NCI-H2196 treated with DMSO at 0.1 percent for 48 hours (cell line): ENCODE measurements around the gene NMRAL1.
A peak's percentile ranks its signal among the peaks of the same experiment; 100 is the strongest.

Source experiments
- DNase-seq: peaks from one replicate; lab custom pipeline; 2025; ENCODE audit not compliant: unreplicated experiment; lab: John Stamatoyannopoulos, UW

Gene NMRAL1

DNA sequence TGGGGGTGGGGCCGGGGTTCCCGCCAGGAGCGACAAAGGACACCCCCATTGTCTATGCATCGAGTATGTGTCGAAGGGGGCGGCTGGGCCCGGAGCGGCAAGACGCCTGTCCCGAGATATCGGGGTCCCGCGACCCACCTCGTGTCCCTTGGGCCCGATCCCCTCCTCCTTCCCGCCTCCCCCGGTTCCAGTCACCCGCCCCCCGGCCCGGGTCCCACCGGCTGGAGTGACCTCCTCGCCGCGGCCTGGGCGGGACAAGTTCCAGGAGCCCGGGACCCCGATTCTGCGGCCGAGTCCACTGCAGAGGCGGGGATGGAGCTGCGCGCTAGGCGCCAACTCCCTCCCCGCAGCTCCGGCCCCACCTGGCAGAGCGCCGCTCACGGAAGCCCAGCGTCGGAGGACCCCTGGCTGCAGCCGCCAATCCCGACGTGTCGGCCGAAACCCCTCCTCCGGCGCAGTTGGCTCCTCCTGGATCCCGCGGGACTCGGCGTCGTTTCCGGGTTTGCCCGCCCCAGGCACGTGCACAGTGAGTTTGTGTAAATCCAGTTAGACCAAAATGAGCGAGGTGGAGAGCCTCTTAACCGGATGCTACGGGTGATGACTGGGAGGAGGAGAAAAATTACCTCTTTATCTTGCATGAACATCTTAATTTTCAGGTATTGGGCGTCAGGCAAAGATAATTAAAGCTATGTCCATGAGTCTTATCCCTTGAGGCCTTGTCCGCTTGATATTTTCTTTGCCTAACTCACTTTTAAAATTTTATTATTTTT lies at the start of gene NMRAL1:
NMRAL1 (minus strand) TSS at position 434 of the 770 bp plus-strand sequence. CDS start 493 bp downstream, outside the sequence.
- peak; percentile 91 for DNase-seq

- no peak for DNase-seq
Observed at GRCh38 chr16:4523686-4524085, 49.3 kb upstream of the NMRAL1 start.

- peak; percentile 66 for DNase-seq
Observed at GRCh38 chr16:4522051-4522581, 47.7 kb upstream of the NMRAL1 start.

DNA sequence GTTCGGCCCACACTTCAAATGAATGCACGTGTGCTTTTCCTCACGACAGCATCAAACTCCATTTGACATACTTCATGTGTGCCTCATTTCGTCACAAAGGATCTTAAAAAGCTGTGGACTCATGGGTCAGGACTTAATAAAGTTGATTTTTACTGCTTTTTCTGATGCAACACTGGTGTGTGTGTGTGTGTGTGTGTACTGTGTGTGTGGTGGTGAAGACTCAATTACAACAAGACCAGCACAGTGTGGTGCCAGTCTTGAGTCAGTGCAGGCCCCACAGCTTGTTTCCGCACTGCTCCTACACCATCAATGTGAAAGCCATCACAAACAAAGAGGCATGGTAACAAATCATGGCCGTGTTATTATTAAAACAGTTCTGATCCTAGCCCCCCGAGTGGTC lies 46.5 kb upstream of the NMRAL1 start:
- DNase-seq: no peak

DNA sequence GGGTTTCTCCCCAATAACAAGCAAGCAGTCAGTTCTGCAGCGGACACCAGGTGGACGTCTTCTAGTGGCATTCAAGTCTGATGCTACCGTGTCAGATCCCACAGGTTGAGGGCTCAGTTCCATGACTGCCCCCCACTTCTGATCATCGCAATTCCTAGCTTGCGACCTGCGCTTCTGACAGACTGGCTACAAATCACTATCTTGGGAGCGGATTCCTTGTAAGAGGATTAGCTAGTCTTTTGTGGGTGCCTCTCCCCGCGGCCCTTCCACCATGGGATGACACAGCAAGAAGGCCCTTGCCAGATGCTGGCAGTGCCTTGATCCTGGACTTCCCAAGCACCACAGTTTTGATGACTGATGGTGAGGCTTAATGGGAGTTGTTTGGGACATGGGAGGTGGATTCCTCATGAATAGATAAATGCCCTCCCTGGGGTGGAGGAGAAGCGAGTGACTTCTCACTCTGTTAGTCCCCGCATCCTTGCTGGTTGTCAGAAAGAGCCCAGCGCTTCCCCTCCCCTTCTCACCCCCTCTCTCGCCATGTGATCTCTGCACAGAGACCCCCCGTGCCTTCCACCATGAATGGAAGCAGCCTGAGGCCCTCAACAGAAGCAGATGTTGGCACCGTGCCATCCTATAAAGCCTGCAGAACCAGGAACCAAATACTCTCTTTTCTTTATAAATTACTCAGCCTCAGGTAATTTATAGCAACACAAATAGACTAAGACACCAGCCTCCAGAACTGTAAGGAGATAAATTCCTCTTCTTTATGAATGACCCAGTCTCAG lies 45.0 kb upstream of the NMRAL1 start:
- no peak for DNase-seq

DNA sequence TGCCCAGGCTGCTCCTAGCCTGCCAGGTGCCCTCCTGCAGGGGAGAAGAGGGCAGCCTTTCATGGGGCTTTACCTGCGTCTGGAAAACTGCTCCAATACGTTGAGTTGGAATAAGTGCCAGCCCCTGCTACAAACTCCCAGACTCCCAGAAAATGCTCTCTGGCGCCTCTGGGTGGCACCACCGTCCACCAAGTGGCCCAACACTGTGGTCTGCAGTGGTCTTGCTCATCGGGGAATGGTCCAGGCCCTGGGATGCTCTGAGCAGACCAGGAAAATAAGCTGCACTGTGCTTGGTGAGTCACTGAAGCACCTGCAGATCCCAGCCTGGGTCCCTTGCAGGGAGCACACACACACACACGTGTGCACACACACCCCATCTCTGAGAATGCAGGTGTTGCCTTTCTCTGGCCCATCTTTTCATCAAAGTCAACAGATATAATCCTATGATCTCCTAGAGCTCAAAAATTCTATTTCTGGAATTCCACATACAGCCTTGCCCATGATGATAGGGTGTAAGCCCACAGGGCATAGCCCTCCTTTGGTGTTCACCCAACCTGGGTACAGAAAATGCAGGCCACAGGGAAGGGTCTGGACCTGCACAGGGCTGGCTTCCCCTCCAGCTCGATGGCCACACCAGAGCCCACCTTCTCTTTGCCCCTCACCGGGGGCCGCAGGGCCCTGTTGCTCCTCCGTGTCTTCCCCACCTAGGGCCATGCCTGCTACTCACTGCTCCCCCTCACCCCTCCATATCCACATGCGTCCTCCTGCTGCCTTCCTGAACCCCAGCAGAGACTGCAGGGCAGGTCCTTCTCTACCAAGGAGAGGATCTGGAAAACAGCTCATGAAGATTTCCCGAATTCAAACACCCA lies 43.6 kb upstream of the NMRAL1 start:
- DNase-seq: no peak

DNA sequence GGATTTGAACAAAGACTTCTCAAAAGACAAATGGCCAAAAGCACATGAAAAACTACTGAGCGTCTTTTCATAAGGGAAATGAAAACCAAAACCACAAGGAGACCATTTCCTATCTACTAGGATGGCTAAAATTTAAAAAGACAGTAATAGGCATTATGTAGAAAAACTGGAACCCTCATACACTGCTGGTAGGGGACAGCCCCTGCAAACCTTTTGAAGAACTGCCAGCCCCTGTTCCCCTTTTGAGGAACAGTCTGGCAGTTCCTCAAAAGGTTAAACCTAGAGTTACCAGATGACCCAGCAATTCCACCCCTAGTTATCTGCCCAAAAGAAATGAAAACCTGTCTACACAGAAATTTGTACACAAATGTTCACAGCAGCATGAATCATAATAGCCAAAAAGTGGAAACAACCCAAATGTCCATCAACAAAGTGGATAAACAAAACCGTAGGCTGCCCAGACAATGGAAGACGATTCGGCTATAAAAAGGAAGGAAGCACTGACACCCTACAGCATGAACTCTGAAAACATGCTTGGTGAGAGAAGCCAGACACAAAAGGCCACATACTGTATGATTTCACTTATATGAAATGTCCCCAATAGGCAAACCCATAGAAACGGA lies 41.3 kb upstream of the NMRAL1 start:
- no peak for DNase-seq

DNA sequence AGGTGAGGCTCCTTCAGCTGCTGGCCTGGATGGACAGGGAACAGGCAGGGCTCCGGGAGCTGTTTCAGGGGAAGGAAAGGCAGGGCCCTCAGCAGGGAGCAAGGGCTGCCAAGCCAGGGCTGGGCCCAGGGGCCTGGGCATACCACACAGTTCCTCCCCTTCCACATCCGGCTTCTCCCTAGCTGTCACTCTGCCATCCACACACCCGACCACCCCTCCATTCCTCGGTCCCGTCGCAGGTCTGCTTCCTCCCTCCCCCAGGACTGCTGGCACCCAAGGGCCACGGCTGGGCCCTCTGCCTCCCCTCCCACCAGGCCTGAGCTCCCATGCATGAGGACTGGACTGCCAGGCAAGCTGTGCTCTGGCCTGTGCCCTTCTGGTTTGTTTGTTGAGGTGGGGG lies 40.2 kb upstream of the NMRAL1 start:
- DNase-seq: no peak

- no peak for DNase-seq
Observed at GRCh38 chr16:4513881-4514280, 39.5 kb upstream of the NMRAL1 start.

DNA sequence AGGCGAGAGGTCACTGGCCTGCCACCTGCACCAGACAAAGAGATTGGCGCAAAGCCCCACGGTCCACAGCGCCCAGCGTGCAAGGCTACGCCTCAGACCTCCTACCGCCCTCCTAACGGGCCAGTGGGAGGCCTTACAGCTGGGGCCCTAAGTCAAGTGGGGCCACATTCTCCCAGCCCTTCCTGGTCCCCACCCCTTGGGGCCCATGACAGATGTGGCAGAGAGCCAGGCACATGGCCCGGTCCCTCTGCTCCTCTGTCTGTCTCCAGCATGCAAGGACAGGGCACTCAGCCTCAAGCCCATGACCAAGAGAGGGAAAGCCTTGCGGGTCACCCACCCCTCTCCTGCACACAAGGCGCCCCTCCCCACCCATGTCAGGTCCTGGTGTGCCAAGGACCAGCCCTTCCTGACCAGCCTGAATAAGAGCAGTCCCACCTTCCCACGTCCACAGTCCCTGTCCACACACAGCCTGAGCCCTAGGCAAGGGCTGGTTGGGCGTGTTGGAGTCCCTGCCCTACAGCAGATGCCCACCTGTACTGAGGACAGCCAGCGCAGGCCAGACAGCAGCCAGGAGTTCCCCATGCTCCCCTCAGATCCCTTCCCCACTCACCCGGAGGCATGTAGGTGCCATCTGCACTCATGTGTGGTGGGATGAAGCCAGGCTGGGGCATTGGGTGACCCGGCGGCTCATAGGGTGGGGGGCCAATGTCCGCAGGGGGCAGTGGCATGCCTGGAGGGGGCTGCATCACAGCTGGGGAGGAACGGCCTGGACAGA lies 38.8 kb upstream of the NMRAL1 start:
- DNase-seq: no peak

DNA sequence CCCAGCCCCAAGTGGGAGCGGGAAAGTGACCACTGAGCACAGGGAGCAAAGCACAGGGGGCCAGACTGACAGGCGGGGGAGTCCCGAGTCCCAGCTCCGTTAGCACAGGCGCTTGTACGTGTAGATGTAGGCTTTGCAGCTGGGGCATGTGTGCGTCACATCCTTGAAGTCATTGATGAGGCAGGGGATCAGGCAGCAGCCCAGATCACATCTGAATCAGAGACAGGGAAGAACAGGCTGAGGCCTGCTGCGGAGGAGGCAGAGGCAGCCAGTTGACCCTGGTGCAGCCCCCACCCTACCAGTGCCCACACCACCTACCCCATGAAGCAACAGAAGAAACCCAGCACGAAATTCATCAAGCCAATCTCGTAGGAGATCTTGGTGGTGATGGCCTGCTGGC lies 38.0 kb upstream of the NMRAL1 start:
- no peak for DNase-seq

DNA sequence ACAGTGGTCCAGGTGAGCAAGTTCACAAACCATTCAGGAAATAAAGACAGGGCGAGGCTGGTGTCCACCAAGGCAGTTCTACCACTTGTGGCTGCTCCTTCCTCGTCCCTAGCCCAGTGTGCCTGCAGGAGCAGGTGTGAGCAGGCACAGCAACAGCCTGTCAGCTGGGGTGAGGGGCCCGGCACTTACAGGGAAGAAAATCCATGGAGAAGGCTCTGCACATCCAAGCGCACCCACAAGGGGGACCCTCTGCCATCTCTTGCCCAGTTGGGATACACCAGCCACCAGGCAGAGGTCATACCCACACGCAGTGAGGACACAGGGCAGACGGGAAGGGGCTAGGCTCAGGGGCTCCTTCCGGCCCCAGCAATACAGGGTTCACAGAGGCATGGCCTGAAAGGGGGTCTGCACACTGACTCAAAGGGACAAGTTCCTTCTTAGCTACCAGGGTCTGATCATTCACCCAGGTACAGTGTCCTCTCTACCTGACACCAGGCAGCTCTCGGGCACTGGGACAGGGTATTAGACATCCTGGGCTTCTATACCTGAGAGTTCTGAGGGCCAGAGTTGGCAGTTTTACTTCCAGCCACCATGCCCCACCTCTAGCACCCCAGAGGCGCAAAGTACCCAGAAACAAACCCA lies 37.1 kb upstream of the NMRAL1 start:
- peak; percentile 42 for DNase-seq

DNA sequence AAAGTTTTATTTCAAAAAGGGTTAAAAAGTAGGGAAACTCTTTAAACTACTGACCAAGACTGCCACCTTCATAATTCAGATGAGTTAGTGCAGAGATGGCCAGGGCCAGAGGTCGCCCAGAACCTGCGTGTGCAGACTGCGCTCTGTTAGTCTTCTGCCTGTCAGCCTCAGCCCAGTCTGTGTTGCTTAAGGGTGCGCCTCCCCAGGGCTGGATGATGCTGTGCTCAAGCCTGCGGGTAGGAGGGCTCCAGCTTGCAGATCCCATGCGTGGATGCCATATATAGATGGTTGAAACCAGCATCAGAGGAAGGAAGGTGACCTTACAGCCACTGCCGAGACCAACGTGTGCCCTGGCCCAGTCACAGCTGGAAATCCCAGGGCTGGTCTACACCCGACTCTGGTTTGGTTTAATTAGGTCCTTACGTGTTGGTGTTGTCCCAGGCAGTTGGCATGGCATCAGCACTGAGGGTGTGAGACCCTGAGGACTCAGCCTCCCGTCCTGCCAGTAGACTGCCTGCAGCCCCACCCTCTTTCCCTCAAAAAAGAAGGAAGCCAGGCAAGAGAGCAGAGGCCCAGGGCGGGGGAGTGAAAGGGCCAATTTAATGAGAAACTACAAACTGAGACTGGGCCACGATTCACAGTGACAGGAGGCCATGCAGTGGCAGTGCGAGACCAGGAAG lies 36.5 kb upstream of the NMRAL1 start:
- DNase-seq: no peak

- DNase-seq: no peak
Observed at GRCh38 chr16:4510131-4510530, 35.7 kb upstream of the NMRAL1 start.

DNA sequence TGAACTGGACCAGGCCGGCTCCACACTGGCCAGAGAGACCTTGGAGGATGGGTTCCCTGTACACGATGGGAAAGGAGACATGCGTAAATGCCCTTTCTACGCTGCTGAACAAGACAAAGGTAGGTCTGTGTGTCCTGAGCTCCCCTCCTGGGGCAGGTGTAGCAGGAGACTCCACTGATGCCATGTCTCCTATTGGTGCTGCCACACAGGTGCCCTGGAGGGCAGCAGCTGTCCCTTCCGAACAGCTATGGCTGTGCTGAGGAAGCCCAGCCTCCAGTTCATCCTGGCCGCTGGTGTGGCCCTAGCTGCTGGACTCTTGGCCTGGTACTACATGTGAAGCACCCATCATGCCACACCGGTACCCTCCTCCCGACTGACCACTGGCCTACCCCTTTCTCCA lies 35.0 kb upstream of the NMRAL1 start:
- DNase-seq: no peak

DNA sequence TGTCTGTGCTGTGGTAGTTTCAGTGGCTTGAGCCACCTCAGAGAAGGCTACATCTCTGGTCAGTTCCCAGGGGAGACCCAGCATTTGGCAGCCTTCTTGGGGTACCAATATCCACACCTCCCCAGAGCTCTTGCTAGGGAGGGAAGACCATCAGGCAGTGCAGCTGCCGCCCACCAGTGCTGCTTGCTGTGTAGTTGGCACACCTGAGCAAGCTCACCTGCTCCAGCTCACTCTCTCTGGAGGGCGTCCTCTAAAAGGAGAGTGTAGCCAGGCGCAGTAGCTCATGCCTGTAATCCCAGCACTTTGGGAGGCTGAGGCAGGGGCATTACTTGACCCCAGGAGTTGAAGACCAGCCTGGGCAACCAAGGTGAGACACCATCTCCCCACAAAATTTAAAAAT lies 34.4 kb upstream of the NMRAL1 start:
- DNase-seq: no peak

DNA sequence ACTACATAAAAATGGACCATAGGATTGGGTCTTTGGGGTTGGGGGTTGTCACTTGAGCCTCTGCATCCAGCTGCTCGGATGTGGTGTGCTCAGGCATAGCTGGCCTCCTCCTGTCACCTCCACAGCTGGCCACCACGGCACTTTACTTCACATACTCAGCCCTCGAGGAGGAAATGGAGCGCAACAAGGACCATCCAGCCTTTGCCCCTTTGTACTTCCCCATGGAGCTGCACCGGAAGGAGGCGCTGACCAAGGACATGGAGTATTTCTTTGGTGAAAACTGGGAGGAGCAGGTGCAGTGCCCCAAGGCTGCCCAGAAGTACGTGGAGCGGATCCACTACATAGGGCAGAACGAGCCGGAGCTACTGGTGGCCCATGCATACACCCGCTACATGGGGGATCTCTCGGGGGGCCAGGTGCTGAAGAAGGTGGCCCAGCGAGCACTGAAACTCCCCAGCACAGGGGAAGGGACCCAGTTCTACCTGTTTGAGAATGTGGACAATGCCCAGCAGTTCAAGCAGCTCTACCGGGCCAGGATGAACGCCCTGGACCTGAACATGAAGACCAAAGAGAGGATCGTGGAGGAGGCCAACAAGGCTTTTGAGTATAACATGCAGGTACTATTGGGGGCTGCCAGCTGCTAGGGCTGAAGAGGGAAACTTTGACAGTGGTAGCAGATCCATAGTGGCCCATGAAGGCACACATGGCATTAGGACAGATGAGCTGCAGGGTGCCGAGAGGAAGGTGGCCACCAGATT lies 33.3 kb upstream of the NMRAL1 start:
- DNase-seq: no peak

DNA sequence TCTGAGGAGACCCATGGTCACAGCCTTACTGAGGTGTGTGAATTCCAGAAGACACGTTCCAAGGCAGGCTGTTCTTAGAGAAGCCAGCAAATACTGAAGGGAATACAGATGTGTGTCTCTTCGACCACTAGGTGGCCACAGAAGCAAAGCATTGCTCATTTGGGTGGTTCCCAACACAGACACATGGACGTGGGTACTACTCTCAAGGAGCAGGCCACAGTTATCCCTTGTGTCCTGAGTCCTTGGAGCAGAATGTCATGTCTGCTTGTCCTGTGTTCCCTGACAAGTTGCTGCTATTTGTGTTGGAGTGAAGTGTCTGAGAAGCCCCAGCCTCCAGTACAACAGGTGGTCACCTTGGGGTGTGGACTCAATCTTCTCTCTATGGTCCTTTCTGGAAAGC lies 32.0 kb upstream of the NMRAL1 start:
- peak; percentile 49 for DNase-seq
